Measurements from ENCODE around the gene TMEM151A.

GRCh38 chr11:66271816-66272215 is 19.9 kb upstream of the TMEM151A start:
- TF ChIP-seq RAD21 (IDR thresholded peaks at IDR 0.05) (no peak), CTCF (IDR thresholded peaks at IDR 0.05; ENCODE audit: low read depth, low read length, missing input control) (no peak), ATF3 (IDR thresholded peaks at IDR 0.05) (no peak), REST (IDR thresholded peaks at IDR 0.05) (no peak), JUND (IDR thresholded peaks at IDR 0.05) (no peak)

Data from liver (tissue), 3 donors.